ENCODE results near the gene STIM2.
"Not testable (repeated sequence)": the region's sequence is repeated elsewhere in the genome, so short reads cannot be mapped to it uniquely, and the experiment has no call there.

The STIM2 gene

DNA sequence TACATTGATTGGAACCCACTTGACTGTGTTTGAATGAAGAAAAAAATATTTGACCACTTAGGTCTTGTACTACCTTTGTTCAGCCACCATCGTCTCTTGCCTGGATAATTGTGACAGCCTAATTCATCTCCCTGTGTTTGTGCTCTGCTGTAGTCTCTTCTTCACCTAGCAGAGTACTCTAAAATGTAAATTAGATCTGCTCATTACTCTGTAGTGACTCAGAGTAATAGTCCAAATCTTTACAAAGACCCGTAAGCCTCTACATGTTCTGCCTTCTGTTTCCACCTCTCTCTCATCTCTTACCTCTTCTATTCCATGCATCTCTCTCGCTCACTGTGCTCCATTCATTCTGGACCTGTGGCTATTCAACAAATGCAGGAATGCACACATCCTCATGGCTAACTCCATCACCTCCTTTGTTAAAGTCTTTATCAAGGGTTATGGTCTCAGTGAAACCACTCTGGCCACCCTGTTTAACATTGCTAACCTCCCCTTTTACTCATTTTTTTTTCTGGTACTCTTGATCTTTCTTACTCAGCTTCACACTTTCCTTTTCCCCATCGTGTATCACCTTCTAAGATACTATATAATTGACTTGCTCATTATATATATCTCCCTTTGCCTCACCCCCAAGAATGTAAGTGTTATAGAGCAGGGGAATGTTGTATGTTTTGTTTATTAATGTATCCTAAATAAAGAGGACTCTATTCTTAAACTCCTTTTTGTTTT, 98.4 kb downstream of the STIM2 start:
- DNase-seq: no peak

DNA sequence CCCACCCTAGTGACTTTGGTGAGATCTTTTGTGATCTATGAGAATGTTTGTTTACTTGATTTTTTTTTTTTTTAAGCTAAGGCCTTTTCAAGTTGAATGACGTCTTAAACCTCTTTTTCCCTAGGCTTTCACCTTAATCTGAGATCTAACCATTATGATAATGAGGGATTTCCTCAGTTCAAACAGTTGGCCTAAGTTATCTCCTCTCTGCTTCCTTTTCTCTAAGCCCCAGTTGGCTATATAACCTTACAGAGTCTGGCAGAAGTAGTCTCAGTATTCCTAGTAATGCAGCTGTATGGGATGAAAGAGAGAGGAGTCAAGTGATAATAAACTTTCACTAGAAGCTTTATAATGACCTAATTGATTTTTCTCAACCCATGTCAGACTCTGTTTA, 99.0 kb downstream of the STIM2 start:
- no peak for DNase-seq

GRCh38 chr4:26962720-26963119, 102.1 kb downstream of the STIM2 start:
- no peak for DNase-seq

DNA sequence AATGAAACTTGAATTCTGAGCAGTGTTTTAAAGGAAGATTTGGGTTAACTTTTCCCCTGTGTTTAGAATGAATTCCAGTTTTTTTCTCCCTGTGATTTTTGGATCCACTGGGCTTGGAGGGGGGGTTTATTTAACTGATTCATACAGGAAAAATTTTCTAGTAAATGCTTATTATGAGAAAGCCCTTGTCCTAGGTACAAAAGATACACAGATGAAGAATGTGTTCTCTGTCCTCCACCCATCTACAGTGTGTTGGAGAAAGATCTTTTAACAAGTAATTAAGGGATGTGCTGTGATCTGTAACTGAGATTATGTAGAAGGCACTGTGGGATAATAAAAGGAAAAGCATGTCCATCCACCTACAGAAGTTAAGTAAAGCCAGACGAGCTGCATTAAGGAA, 103.9 kb downstream of the STIM2 start:
- no peak for DNase-seq

- no peak for DNase-seq
Observed at GRCh38 chr4:26964994-26965393, 104.4 kb downstream of the STIM2 start.

GRCh38 chr4:26975464-26976181, 115.0 kb downstream of the STIM2 start:
- DNase-seq: not testable (repeated sequence)

- DNase-seq: no peak
Observed at GRCh38 chr4:26978387-26979053, 117.9 kb downstream of the STIM2 start.

GRCh38 chr4:26984896-26985295, 124.3 kb downstream of the STIM2 start:
- DNase-seq: no peak

- DNase-seq: no peak
Observed at GRCh38 chr4:26985873-26986272, 125.2 kb downstream of the STIM2 start.

- DNase-seq: no peak
Observed at GRCh38 chr4:26987191-26987590, 126.5 kb downstream of the STIM2 start.

- no peak for DNase-seq
Observed at GRCh38 chr4:26991057-26991456, 130.4 kb downstream of the STIM2 start.

DNA sequence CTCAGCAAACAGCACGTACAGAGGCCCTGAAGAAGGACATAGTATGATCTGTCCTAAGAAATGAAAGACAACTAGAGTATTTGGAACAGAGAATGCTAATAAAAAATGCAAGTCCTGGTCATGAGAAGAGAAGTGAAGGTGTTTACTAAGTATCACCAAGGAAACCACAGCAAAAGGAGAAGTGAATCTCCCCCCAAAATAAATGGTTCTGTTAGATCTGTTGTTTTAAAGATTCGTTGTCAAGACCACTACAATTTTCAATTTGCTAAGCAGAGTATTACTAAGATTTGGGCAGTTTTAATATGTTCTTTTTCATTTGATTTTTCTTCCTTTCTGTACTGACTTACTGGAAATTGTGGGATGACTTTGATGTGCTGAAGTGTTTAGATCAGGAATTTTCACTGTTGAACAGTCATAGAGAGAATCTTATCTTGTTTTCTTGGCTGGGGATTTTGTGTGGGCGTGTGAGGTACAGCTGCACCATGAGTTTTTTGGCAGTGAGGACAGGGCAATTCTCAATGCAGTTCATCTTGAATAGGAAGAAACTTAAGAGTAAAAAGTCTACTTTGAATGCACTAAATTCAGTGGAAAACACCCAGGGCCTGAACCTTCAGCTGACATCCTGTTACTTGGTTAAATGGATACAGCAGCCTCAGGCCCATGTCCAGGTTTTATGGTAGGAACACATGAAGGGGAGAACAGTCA, 132.2 kb downstream of the STIM2 start:
- DNase-seq: peak; percentile 69

GRCh38 chr4:26993539-26993938, 132.9 kb downstream of the STIM2 start:
- DNase-seq: no peak

GRCh38 chr4:26993967-26994366, 133.3 kb downstream of the STIM2 start:
- DNase-seq: no peak

GRCh38 chr4:26995316-26995715, 134.7 kb downstream of the STIM2 start:
- DNase-seq: no peak

DNA sequence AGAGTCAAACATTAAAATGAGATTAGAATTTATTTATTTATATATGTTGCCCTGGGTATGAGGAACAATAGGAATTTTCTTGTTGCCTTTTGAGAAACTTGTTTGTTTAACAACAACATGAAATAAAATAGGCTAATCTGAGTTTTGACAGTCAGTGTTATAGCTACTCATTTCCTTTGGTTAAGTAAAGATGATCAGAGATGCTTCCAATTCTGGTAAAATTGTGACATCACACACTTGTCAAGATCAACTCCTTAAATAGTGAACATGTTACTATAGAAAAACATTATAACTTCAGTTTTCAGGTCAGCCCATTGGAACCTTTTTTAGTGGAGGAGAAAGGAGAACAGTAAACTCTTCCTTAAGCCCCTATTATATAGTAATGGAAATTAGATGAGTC, 136.1 kb downstream of the STIM2 start:
- no peak for DNase-seq

- no peak for DNase-seq
Observed at GRCh38 chr4:26999689-27000088, 139.0 kb downstream of the STIM2 start.

GRCh38 chr4:27000122-27000521, 139.5 kb downstream of the STIM2 start:
- DNase-seq: no peak

DNA sequence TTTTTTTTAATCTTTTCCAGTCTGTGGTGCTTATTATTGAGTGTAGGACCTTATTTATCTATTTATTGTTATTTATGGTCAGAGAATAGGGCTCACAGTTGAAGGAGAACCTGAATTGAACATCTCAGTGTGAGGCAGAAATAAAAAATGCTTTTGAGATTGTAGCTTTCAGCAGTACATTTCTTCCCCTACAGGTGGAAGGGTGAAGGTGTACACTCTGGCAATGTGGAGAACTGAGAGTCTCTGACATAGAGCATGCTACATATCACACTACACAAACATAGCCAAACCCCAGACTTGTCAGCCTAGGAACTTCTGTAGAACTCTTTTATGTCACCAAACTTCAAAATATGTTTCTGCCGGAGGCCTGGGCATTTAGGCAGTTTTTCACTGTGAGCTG, 140.2 kb downstream of the STIM2 start:
- DNase-seq: no peak

DNA sequence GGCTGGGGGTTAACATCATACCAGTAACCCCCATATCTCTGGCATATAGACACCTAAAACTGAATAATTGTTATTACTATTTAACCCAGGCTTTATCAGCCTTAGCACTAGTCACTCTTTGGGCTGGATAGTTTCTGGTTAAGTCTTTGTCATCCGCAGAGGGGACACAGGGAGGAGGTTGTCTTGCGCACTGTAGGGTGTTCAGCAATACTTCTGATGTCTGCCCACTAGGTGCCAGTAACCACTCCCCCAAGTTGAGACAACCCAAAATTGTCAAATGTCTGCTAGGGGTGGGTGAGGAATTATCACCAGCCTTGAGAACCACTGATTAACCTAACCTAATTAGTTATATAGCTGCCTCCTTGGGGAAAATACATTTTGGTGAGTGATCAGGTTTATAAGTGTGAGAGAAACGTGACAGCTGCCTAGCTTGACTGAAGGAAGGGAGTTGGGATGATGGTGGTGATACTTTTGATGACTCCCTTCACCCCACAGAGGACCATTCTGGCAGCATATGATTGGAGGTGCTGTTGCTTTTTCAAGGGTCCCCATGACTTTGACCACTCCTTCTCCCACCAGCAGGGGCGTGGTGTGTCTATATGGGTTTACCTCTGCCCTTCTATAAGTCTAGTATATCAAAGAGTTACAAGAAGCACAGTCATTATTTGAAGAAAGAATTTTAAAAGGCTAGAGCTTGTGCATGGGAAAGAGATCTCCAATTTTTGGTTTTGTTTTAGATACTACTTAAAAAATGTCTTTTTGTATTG, 140.9 kb downstream of the STIM2 start:
- no peak for DNase-seq

DNA sequence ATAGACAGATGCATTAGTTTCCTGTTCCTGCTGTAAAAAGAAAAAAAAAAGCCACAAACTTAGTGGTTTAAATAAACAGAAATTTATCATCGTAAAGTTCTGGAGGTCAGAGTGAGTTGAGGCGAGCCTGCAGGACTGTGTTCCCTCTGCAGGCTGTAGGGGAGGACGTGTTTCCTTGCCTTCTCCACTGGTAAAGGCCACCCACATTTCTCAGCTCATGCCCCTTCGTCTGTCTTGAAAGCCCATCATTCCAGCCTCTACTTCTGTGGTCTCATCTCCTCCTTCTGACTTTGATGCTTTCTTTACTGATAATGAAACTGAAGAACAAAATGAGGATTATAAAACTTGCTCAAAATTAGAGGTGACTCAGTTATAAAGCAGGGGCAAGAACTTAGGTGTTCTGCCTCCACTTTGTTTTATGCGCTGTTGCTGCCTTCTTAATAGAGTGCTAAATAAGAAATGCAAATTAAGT, 143.0 kb downstream of the STIM2 start:
- no peak for DNase-seq

DNA sequence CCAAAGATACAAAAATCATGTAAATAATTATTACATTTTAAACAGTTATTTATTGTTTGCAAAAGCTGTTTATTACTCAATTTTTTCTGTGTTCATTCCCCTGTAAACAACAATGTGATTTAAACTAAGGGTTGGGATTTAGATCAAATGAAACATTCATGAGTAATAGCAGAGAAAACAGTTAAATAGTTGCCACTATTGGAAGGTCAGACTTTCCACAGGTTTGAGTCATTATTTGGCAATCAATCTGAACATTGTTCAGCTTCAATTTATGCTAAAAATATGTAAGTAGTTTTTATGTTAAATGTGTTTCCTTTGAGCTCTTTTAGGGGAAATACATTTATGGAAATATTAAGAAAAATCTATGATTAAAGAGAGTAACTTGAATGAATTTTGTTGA, 144.9 kb downstream of the STIM2 start:
- no peak for DNase-seq

All from SIG-M5 (cell line).